ENCODE measurements around the gene SNAP47.

SNAP47 gene

GRCh38 chr1:227733751-227734545 lies 1.3 kb upstream of the SNAP47 start:
- TF ChIP-seq CTCF (IDR thresholded peaks at IDR 0.05) = no peak

GRCh38 chr1:227734546-227734855 lies 734 bp upstream of the SNAP47 start:
- TF ChIP-seq CTCF (IDR thresholded peaks at IDR 0.05) = no peak

GRCh38 chr1:227735539-227736285 lies 477 bp downstream of the SNAP47 start:
- TF ChIP-seq CTCF (IDR thresholded peaks at IDR 0.05) = no peak

GRCh38 chr1:227736814-227737432 lies 1.7 kb downstream of the SNAP47 start:
- no peak for TF ChIP-seq CTCF (IDR thresholded peaks at IDR 0.05)

- TF ChIP-seq CTCF (IDR thresholded peaks at IDR 0.05) = no peak
These were observed 3.6 kb downstream of the SNAP47 start for GRCh38 chr1:227738820-227739219.

GRCh38 chr1:227739636-227740035 lies 4.4 kb downstream of the SNAP47 start:
- no peak for TF ChIP-seq CTCF (IDR thresholded peaks at IDR 0.05)

GRCh38 chr1:227740401-227740960 lies 5.2 kb downstream of the SNAP47 start:
- no peak for TF ChIP-seq CTCF (IDR thresholded peaks at IDR 0.05)
